SH-SY5Y (cell line): ENCODE measurements around the gene BBS9.

ENCODE experiments used
- GATA2 ChIP-seq: IDR thresholded peaks from 2 replicates; pipeline ENCODE4 v1.6.1; 2011; ENCODE audit warnings: mild to moderate bottlenecking, low read depth, low read length
- GATA3 ChIP-seq: IDR thresholded peaks from 2 replicates; pipeline ENCODE4 v1.6.1; 2011; ENCODE audit warnings: low read depth, mild to moderate bottlenecking, low read length, moderate library complexity

- TF ChIP-seq GATA3 (no peak), GATA2 (no peak)
Observed at GRCh38 chr7:33422825-33423645, 293.7 kb downstream of the BBS9 start.
